ENCODE results near the gene SH2B3. TPM values are rescaled to one million over a fixed set of nuclear protein-coding genes. Genes with fewer than 3 reads are reported as not detected.
A peak's percentile ranks its signal among the peaks of the same experiment; 100 is the strongest.

The SH2B3 gene
- total RNA-seq, 1 experiment from 2014 or later, result 40.3 TPM

- no peak overlapping the region for H4K5ac ChIP-seq (ENCODE audit: insufficient read length, low read depth, low read length)
- no peaks in the 10 kb centered on the region for H3K27me3 ChIP-seq (ENCODE audit: insufficient read depth, low read length)
- peaks cover 3% of the 10 kb centered on the region; the same call in 1 of the 2 replicates for H3K79me2 ChIP-seq (ENCODE audit: insufficient read depth, low read length)
- no peak overlapping the region for H3K23ac ChIP-seq (ENCODE audit: insufficient read length, low read depth, low read length)
- H4K91ac ChIP-seq (ENCODE audit: insufficient read length, low read depth, low read length), result no peak overlapping the region
- H3K14ac ChIP-seq (ENCODE audit: insufficient read depth, low read length), result no peak overlapping the region
- no peak overlapping the region for H2BK20ac ChIP-seq (ENCODE audit: low read depth, low read length, poor library complexity, severe bottlenecking)
- no peaks in the 10 kb centered on the region; the same call in 1 of the 2 replicates for H3K4me1 ChIP-seq (ENCODE audit: insufficient read depth, low read length)
- no peak overlapping the region for H3K56ac ChIP-seq (ENCODE audit: insufficient read length, low read depth, low read length)
- H2BK12ac ChIP-seq (ENCODE audit: insufficient read length, low read depth, low read length), result no peak overlapping the region
- H3K23me2 ChIP-seq (ENCODE audit: insufficient read length, low read depth, low read length, poor library complexity, severe bottlenecking), result no peaks in the 10 kb centered on the region
- no CpG with 5 or more reads among the region's 6 CpGs for WGBS (ENCODE audit: extremely low coverage, insufficient read length, low lambda C conversion rate)
- Mint-ChIP-seq H3K4me3 (peak overlapping the region in 1 of 2 experiments; percentile 28; a peak in 1 of 5 replicates), H3K9me3 (no peaks in the 10 kb centered on the region), H3K36me3 (ENCODE audit: insufficient read depth in 1 of 3, low read depth in 3 of 3) (peaks cover 9 to 23% (median 11%) of the 10 kb centered on the region in 3 experiments; a peak in 6 of 7 replicates), H3K4me1 (peaks cover 38 to 43% of the 10 kb centered on the region in 2 experiments), H3K27ac (peak overlapping the region; percentile 87 to 91 (median 87); a peak in 6 of 7 replicates), H3K27me3 (ENCODE audit: low read depth) (no peaks in the 10 kb centered on the region)
- DNase-seq, result peak; percentile 81
- H3K4ac ChIP-seq (ENCODE audit: low read depth, low read length), result no peak overlapping the region
- H2AFZ ChIP-seq (ENCODE audit: low read length), result no peak overlapping the region
- H4K20me1 ChIP-seq (ENCODE audit: control insufficient read depth, insufficient read depth, insufficient read length), result no peaks in the 10 kb centered on the region
- H2AK5ac ChIP-seq (ENCODE audit: insufficient read length, low read length), result no peak overlapping the region
- H4K8ac ChIP-seq (replicated peaks; ENCODE audit: insufficient read length, low read depth, low read length), result no peak overlapping the region
- no peak overlapping the region for H3K18ac ChIP-seq (ENCODE audit: insufficient read length, low read depth, low read length)
- H2BK5ac ChIP-seq (ENCODE audit: insufficient read length, low read length), result no peak overlapping the region
- TF ChIP-seq, protein P1, sequence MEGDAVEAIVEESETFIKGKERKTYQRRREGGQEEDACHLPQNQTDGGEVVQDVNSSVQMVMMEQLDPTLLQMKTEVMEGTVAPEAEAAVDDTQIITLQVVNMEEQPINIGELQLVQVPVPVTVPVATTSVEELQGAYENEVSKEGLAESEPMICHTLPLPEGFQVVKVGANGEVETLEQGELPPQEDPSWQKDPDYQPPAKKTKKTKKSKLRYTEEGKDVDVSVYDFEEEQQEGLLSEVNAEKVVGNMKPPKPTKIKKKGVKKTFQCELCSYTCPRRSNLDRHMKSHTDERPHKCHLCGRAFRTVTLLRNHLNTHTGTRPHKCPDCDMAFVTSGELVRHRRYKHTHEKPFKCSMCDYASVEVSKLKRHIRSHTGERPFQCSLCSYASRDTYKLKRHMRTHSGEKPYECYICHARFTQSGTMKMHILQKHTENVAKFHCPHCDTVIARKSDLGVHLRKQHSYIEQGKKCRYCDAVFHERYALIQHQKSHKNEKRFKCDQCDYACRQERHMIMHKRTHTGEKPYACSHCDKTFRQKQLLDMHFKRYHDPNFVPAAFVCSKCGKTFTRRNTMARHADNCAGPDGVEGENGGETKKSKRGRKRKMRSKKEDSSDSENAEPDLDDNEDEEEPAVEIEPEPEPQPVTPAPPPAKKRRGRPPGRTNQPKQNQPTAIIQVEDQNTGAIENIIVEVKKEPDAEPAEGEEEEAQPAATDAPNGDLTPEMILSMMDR (conservative IDR thresholded peaks at IDR 0.05), result peak; percentile 62
- no peak overlapping the region for H3T11ph ChIP-seq (ENCODE audit: low read length)
- H2BK120ac ChIP-seq (ENCODE audit: low read depth, low read length, poor library complexity, severe bottlenecking), result no peak overlapping the region
- no peak overlapping the region for H3K4me2 ChIP-seq (ENCODE audit: insufficient read depth, insufficient read length, low read length)
- H2BK15ac ChIP-seq (ENCODE audit: low read depth, low read length), result no peak overlapping the region
- H3K27ac ChIP-seq (ENCODE audit: insufficient read length, low read depth, low read length), result no peak overlapping the region
- H3K9me3 ChIP-seq (ENCODE audit: control insufficient read depth, low read depth, low read length), result no peaks in the 10 kb centered on the region
- H3K9ac ChIP-seq (ENCODE audit: extremely low read depth, insufficient read length, low read length), result no peak overlapping the region
- H3K79me1 ChIP-seq (ENCODE audit: insufficient read depth, low read depth, low read length, poor library complexity, severe bottlenecking), result peaks cover 4% of the 10 kb centered on the region
Observed at GRCh38 chr12:111424793-111425251, 19.1 kb downstream of the SH2B3 start.

All from H9 (cell line).